ENCODE results near the gene POLE4.

POLE4 gene

GRCh38 chr2:74984947-74985637 lies 26.6 kb downstream of the POLE4 start:
- in situ Hi-C loops (cut with HindIII; ENCODE audit: low sequenced_read_pairs) = no loop called here
- no peak overlapping the region for H3K4me3 ChIP-seq (ENCODE audit: low read depth, low read length)
- no peak for DNase-seq (ENCODE audit: low read depth, low spot score)
- no peak for TF ChIP-seq CTCF (IDR thresholded peaks at IDR 0.05; ENCODE audit: low read depth, low read length)

GRCh38 chr2:74985978-74986609 lies 27.7 kb downstream of the POLE4 start:
- no peak overlapping the region for H3K4me3 ChIP-seq (ENCODE audit: low read depth, low read length)
- no peak for TF ChIP-seq CTCF (IDR thresholded peaks at IDR 0.05; ENCODE audit: low read depth, low read length)
- no peak for DNase-seq (ENCODE audit: low read depth, low spot score)
- in situ Hi-C loops (cut with HindIII; ENCODE audit: low sequenced_read_pairs) = no loop called here

GRCh38 chr2:74991977-74992376 lies 33.5 kb downstream of the POLE4 start:
- in situ Hi-C loops (cut with HindIII; ENCODE audit: low sequenced_read_pairs) = no loop called here
- no peak overlapping the region for H3K4me3 ChIP-seq (ENCODE audit: low read depth, low read length)
- no peak for TF ChIP-seq CTCF (IDR thresholded peaks at IDR 0.05; ENCODE audit: low read depth, low read length)
- DNase-seq (ENCODE audit: low read depth, low spot score) = peak; percentile 20

- no peak for TF ChIP-seq CTCF (IDR thresholded peaks at IDR 0.05; ENCODE audit: low read depth, low read length)
- in situ Hi-C loops (cut with HindIII; ENCODE audit: low sequenced_read_pairs) = no loop called here
- no peak overlapping the region for H3K4me3 ChIP-seq (ENCODE audit: low read depth, low read length)
- DNase-seq (ENCODE audit: low read depth, low spot score) = no peak
Observed at GRCh38 chr2:74999468-74999867, 41.0 kb downstream of the POLE4 start.

- DNase-seq (ENCODE audit: low read depth, low spot score) = no peak
- H3K4me3 ChIP-seq (ENCODE audit: low read depth, low read length) = no peak overlapping the region
- in situ Hi-C loops (cut with HindIII; ENCODE audit: low sequenced_read_pairs) = no loop called here
- no peak for TF ChIP-seq CTCF (IDR thresholded peaks at IDR 0.05; ENCODE audit: low read depth, low read length)
Observed at GRCh38 chr2:75002007-75002406, 43.6 kb downstream of the POLE4 start.

- no peak for TF ChIP-seq CTCF (IDR thresholded peaks at IDR 0.05; ENCODE audit: low read depth, low read length)
- in situ Hi-C loops (cut with HindIII; ENCODE audit: low sequenced_read_pairs) = no loop called here
- DNase-seq (ENCODE audit: low read depth, low spot score) = no peak
- H3K4me3 ChIP-seq (ENCODE audit: low read depth, low read length) = no peak overlapping the region
Observed at GRCh38 chr2:75003276-75003675, 44.8 kb downstream of the POLE4 start.
